H9 (cell line): Measurements from ENCODE around the gene CLSTN3. TPM values are rescaled to one million over a fixed set of nuclear protein-coding genes. Genes with fewer than 3 reads are reported as not detected.

ENCODE experiments used
- DNase-seq: peaks from one replicate; pipeline ENCODE4 v3.0.0-alpha.2; 2017
- H2AFZ ChIP-seq: one replicate; pipeline ENCODE4 v1.6.1; 2013; ENCODE audit warnings: mild to moderate bottlenecking, low read length, control low read depth, moderate library complexity
- H2AK5ac ChIP-seq: 2 replicates; pipeline ENCODE4 v1.6.1; 2013; ENCODE audit warnings: low read length, control low read depth, mixed read lengths; ENCODE audit not compliant: insufficient read length
- H2BK120ac ChIP-seq: one replicate; pipeline ENCODE4 v1.6.1; 2013; ENCODE audit warnings: low read depth, mild to moderate bottlenecking, low read length, control low read depth, inconsistent platforms; ENCODE audit not compliant: poor library complexity, severe bottlenecking
- H2BK12ac ChIP-seq: 2 replicates; pipeline ENCODE4 v1.6.1; 2013; ENCODE audit warnings: low read length, control low read depth, mixed read lengths, low read depth; ENCODE audit not compliant: insufficient read length
- H2BK15ac ChIP-seq: 2 replicates; pipeline ENCODE4 v1.6.1; 2013; ENCODE audit warnings: low read depth, low read length, control low read depth
- H2BK20ac ChIP-seq: one replicate; pipeline ENCODE4 v1.6.1; 2013; ENCODE audit warnings: low read depth, mild to moderate bottlenecking, low read length, control low read depth, inconsistent platforms; ENCODE audit not compliant: poor library complexity, severe bottlenecking
- H2BK5ac ChIP-seq: 2 replicates; pipeline ENCODE4 v1.6.1; 2013; ENCODE audit warnings: low read length, control low read depth, mixed read lengths; ENCODE audit not compliant: insufficient read length
- H3K14ac ChIP-seq: 2 replicates; pipeline ENCODE4 v1.6.1; 2013; ENCODE audit warnings: low read length, control low read depth; ENCODE audit not compliant: insufficient read depth
- H3K18ac ChIP-seq: 2 replicates; pipeline ENCODE4 v1.6.1; 2013; ENCODE audit warnings: low read depth, mild to moderate bottlenecking, mixed read lengths, low read length, control low read depth; ENCODE audit not compliant: insufficient read length
- H3K23ac ChIP-seq: 2 replicates; pipeline ENCODE4 v1.6.1; 2013; ENCODE audit warnings: low read length, control low read depth, mixed read lengths, low read depth; ENCODE audit not compliant: insufficient read length
- H3K23me2 ChIP-seq: 2 replicates; pipeline ENCODE4 v1.6.1; 2013; ENCODE audit warnings: low read depth, mild to moderate bottlenecking, mixed read lengths, low read length, control low read depth; ENCODE audit not compliant: insufficient read length, poor library complexity, severe bottlenecking
- H3K27ac ChIP-seq: 2 replicates; pipeline ENCODE4 v1.5.1; 2013; ENCODE audit warnings: low read length, control low read depth, mixed read lengths, low read depth; ENCODE audit not compliant: insufficient read length
- H3K27me3 ChIP-seq: 2 replicates; pipeline ENCODE4 v1.6.1; 2013; ENCODE audit warnings: low read length, control low read depth, inconsistent platforms; ENCODE audit not compliant: insufficient read depth
- H3K4ac ChIP-seq: 2 replicates; pipeline ENCODE4 v1.6.1; 2013; ENCODE audit warnings: low read depth, mild to moderate bottlenecking, control low read depth, inconsistent platforms, low read length, moderate library complexity
- H3K4me1 ChIP-seq: 2 replicates; pipeline ENCODE4 v1.6.1; 2013; ENCODE audit warnings: low read length, control low read depth, inconsistent platforms; ENCODE audit not compliant: insufficient read depth
- H3K4me2 ChIP-seq: 2 replicates; pipeline ENCODE4 v1.6.1; 2013; ENCODE audit warnings: low read length, control low read depth, mixed read lengths; ENCODE audit not compliant: insufficient read length, insufficient read depth
- H3K56ac ChIP-seq: 2 replicates; pipeline ENCODE4 v1.6.1; 2013; ENCODE audit warnings: low read depth, mild to moderate bottlenecking, mixed read lengths, low read length, control low read depth; ENCODE audit not compliant: insufficient read length
- H3K79me1 ChIP-seq: 2 replicates; pipeline ENCODE4 v1.6.1; 2013; ENCODE audit warnings: low read depth, mild to moderate bottlenecking, moderate library complexity, low read length, control low read depth, inconsistent platforms; ENCODE audit not compliant: insufficient read depth, poor library complexity, severe bottlenecking
- H3K79me2 ChIP-seq: 2 replicates; pipeline ENCODE4 v1.6.1; 2013; ENCODE audit warnings: low read length, control low read depth, inconsistent platforms; ENCODE audit not compliant: insufficient read depth
- H3K9ac ChIP-seq: 2 replicates; pipeline ENCODE4 v1.6.1; 2013; ENCODE audit warnings: low read length, control low read depth, mixed read lengths; ENCODE audit not compliant: insufficient read length; ENCODE audit errors: extremely low read depth
- H3K9me3 ChIP-seq: one replicate; pipeline ENCODE4 v1.6.1; 2013; ENCODE audit warnings: low read depth, low read length, inconsistent platforms; ENCODE audit not compliant: control insufficient read depth
- H3T11ph ChIP-seq: one replicate; pipeline ENCODE4 v1.6.1; 2013; ENCODE audit warnings: mild to moderate bottlenecking, low read length, control low read depth, inconsistent platforms
- H4K20me1 ChIP-seq: one replicate; pipeline ENCODE4 v1.6.1; 2013; ENCODE audit not compliant: control insufficient read depth, insufficient read length, insufficient read depth
- H4K5ac ChIP-seq: 2 replicates; pipeline ENCODE4 v1.6.1; 2013; ENCODE audit warnings: low read depth, mild to moderate bottlenecking, mixed read lengths, low read length, control low read depth; ENCODE audit not compliant: insufficient read length
- H4K8ac ChIP-seq: replicated peaks from 2 replicates; pipeline ENCODE4 v1.6.1; 2013; ENCODE audit warnings: low read length, control low read depth, mixed read lengths, low read depth; ENCODE audit not compliant: insufficient read length
- H4K91ac ChIP-seq: 2 replicates; pipeline ENCODE4 v1.6.1; 2013; ENCODE audit warnings: low read depth, mild to moderate bottlenecking, moderate library complexity, mixed read lengths, low read length, control low read depth; ENCODE audit not compliant: insufficient read length
- H3K27ac Mint-ChIP-seq, 3 experiments: 2 replicates in 2 of 3; 3 replicates in 1 of 3; pipeline ENCODE4 v1.8.0; 2020 to 2021; ENCODE audit warnings: mixed read lengths in 3 of 3, mild to moderate bottlenecking in 1 of 3, moderate library complexity in 1 of 3
- H3K27me3 Mint-ChIP-seq: 2 replicates; pipeline ENCODE4 v1.8.0; 2021; ENCODE audit warnings: low read depth, mild to moderate bottlenecking, moderate library complexity, mixed read lengths
- H3K36me3 Mint-ChIP-seq, 3 experiments: 2 replicates in 2 of 3; 3 replicates in 1 of 3; pipeline ENCODE4 v1.8.0; 2020 to 2021; ENCODE audit warnings: low read depth in 3 of 3, mixed read lengths in 3 of 3; ENCODE audit not compliant: insufficient read depth in 1 of 3
- H3K4me1 Mint-ChIP-seq, 2 experiments: 2 replicates each; pipeline ENCODE4 v1.8.0; 2020; ENCODE audit warnings: mixed read lengths in 2 of 2
- H3K4me3 Mint-ChIP-seq, 2 experiments: 2 replicates in 1 of 2; 3 replicates in 1 of 2; pipeline ENCODE4 v1.8.0; 2020 to 2021; ENCODE audit warnings: mild to moderate bottlenecking in 2 of 2, mixed read lengths in 2 of 2, moderate library complexity in 1 of 2
- H3K9me3 Mint-ChIP-seq, 2 experiments: 2 replicates in 1 of 2; 3 replicates in 1 of 2; pipeline ENCODE4 v1.8.0; 2020; ENCODE audit warnings: mild to moderate bottlenecking in 2 of 2, mixed read lengths in 2 of 2, moderate library complexity in 1 of 2
- WGBS: extraction: QIAGEN DNeasy Blood & Tissue Kit; methylation state at CpG from one replicate; pipeline ENCODE4 v1.1.7; 2013; ENCODE audit warnings: missing lambda C conversion rate, low lambda C conversion rate, mixed read lengths; ENCODE audit not compliant: insufficient read length; ENCODE audit errors: extremely low coverage; 5-methylcytosine and 5-hydroxymethylcytosine counted together
- total RNA-seq: library from RNA; stranded (reverse); gene quantifications from 2 replicates; pipeline ENCODE4 v1.2.1, GENCODE V29; 2021
- TF ChIP-seq, protein P1 (sequence below): fragments of 200-600 bp; sonication (generic); conservative IDR thresholded peaks from 3 replicates; pipeline ENCODE4 v1.8.0; 2021; ENCODE audit warnings: antibody characterized with exemption, mild to moderate bottlenecking

The CLSTN3 gene
- total RNA-seq, 1 experiment from 2014 or later, result 26.2 TPM

DNA sequence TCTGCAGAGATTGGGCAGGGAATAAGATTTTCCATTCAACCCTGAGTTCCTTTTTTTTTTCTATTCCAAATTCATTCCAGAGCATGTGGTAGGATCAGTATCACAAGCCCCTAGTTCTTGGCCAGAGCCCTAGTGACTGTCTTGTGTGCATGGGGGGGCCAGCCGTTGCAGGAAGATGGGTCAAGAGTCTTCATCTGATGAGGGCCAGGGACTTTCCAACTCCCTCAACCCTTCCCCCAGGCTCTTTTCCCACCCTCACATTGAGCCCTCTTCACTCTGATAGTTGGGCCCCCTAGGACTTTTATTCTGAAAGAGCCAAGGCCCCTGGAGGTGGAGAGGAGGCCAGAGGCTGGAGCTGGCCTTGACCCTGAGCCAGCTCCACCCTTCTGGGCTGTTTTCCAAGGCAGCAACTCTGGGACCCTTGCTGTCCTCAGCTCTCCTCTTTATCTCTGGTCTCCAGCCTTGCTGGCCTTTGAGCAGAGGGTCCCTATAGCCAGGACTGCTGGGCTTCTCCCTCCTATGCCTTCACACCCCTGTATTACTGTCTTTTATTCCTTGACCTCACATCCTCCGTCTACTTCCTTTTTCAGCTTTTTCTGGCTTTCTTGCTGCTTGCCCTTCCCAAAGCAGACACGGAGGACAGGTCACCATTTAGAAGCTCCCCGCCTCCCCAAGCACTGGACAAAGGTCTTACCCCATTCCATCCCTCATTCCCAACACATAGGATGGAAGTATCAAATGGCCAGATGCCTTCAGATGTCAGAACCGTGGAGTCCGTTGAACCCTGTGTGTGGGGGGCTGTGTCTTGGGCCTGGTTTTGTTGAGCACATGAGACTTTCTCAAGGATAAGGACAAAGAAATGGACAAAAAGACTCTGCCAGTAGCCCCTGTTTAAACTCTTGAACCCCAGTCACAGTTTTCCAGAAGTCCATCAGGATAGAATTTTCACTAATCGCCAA is 7.1 kb upstream of the CLSTN3 start:
- Histone ChIP-seq H2BK20ac (no peak overlapping the region), H3K9me3 (no peaks in the 10 kb centered on the region), H2AFZ (no peak overlapping the region), H3T11ph (no peak overlapping the region), H3K4ac (no peak overlapping the region), H3K56ac (no peak overlapping the region), H2BK12ac (no peak overlapping the region), H2AK5ac (no peak overlapping the region), H3K23ac (no peak overlapping the region), H4K5ac (no peak overlapping the region), H3K27ac (no peak overlapping the region), H4K8ac (no peak overlapping the region), H4K20me1 (no peaks in the 10 kb centered on the region), H3K4me2 (no peak overlapping the region), H2BK120ac (no peak overlapping the region), H4K91ac (no peak overlapping the region), H3K4me1 (peaks cover 3% of the 10 kb centered on the region; the same call in 1 of the 2 replicates), H3K9ac (no peak overlapping the region), H2BK5ac (no peak overlapping the region), H3K27me3 (no peaks in the 10 kb centered on the region), H3K18ac (no peak overlapping the region), H3K23me2 (no peaks in the 10 kb centered on the region), H3K14ac (no peak overlapping the region), H3K79me2 (no peaks in the 10 kb centered on the region), H3K79me1 (no peaks in the 10 kb centered on the region), H2BK15ac (no peak overlapping the region)
- H3K36me3 Mint-ChIP-seq, result no peaks in the 10 kb centered on the region; a peak in 1 of 7 replicates
- H3K27me3 Mint-ChIP-seq, result peaks cover 7% of the 10 kb centered on the region
- no peak for DNase-seq
- TF ChIP-seq, protein P1, sequence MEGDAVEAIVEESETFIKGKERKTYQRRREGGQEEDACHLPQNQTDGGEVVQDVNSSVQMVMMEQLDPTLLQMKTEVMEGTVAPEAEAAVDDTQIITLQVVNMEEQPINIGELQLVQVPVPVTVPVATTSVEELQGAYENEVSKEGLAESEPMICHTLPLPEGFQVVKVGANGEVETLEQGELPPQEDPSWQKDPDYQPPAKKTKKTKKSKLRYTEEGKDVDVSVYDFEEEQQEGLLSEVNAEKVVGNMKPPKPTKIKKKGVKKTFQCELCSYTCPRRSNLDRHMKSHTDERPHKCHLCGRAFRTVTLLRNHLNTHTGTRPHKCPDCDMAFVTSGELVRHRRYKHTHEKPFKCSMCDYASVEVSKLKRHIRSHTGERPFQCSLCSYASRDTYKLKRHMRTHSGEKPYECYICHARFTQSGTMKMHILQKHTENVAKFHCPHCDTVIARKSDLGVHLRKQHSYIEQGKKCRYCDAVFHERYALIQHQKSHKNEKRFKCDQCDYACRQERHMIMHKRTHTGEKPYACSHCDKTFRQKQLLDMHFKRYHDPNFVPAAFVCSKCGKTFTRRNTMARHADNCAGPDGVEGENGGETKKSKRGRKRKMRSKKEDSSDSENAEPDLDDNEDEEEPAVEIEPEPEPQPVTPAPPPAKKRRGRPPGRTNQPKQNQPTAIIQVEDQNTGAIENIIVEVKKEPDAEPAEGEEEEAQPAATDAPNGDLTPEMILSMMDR, result no peak
- no peaks in the 10 kb centered on the region; a peak in 1 of 5 replicates for H3K9me3 Mint-ChIP-seq
- WGBS, result no CpG with 5 or more reads among the region's 7 CpGs
- H3K4me1 Mint-ChIP-seq, result peaks cover 9 to 17% of the 10 kb centered on the region in 2 experiments
- no peak overlapping the region for H3K27ac Mint-ChIP-seq
- no peak overlapping the region for H3K4me3 Mint-ChIP-seq
